Stimulated activated naive CD8-positive, alpha-beta T cell treated with anti-CD3 and anti-CD28 coated beads, Interleukin-15, amount 100 ng/mL, for 72 hours (primary cell): ENCODE measurements around the gene CATSPER4.

Source experiments
- ATAC-seq: fragments of 150-1000 bp; cut with Tn5 transposase; 2 replicates; pipeline ENCODE4 v1.10.0; 2021; ENCODE audit warnings: mild to moderate bottlenecking, moderate library complexity
- DNase-seq, 2 donors: peaks; one replicate each; pipeline ENCODE4 v3.0.0; 2021 to 2022
- H3K27ac Mint-ChIP-seq, 2 donors: one replicate each; pipeline ENCODE4 v1.8.0; 2022; ENCODE audit warnings: mild to moderate bottlenecking in 2 of 2, mixed read lengths in 2 of 2, moderate library complexity in 2 of 2
- H3K27me3 Mint-ChIP-seq: one replicate; pipeline ENCODE4 v1.8.0; 2022; ENCODE audit warnings: mixed read lengths
- H3K4me1 Mint-ChIP-seq: one replicate; pipeline ENCODE4 v1.8.0; 2022; ENCODE audit warnings: mild to moderate bottlenecking, mixed read lengths
- H3K4me3 Mint-ChIP-seq, 2 donors: one replicate each; pipeline ENCODE4 v1.8.0; 2022; ENCODE audit warnings: mild to moderate bottlenecking in 2 of 2, mixed read lengths in 2 of 2, moderate library complexity in 1 of 2
- H3K9me3 Mint-ChIP-seq, 2 donors: one replicate each; pipeline ENCODE4 v1.8.0; 2022; ENCODE audit warnings: mixed read lengths in 2 of 2

CATSPER4 gene

DNA sequence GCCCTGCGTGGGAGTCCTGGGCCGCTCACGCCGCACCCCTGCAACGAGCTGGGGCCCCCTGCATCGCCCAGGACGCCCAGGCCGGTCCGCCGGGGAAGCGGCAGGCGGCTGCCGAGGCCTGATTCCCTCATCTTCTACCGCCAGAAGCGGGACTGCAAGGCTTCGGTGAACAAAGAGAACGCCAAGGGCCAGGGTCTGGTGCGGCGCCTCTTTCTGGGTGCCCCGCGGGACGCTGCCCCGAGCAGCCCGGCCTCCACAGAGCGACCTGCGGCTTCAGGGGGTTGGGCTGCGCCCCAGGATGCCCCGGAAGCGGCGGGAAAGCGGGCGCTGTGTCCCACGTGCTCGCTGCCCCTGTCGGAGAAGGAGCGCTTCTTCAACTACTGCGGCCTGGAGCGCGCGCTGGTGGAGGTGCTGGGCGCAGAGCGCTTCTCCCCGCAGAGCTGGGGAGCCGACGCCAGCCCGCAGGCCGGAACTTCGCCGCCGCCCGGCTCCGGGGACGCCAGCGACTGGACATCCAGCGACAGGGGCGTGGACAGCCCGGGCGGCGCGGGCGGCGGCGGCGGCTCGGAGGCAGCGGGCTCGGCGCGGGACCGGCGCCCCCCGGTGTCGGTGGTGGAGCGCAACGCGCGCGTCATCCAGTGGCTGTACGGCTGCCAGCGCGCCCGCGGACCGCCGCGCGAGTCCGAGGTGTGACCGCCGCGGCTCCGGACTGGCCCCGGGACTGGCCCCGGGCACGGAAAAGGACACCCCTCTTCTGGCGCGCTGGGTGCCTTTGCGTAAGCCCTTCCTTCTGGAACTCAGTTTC is 28.8 kb upstream of the CATSPER4 start:
- ATAC-seq (peak; percentile 64), DNase-seq (peak; percentile 52 to 53)
- Mint-ChIP-seq H3K4me3 (peak overlapping the region; percentile 68 to 79), H3K27ac (no peak overlapping the region), H3K4me1 (peaks cover 26% of the 10 kb centered on the region), H3K9me3 (no peaks in the 10 kb centered on the region), H3K27me3 (peaks cover 76% of the 10 kb centered on the region)

DNA sequence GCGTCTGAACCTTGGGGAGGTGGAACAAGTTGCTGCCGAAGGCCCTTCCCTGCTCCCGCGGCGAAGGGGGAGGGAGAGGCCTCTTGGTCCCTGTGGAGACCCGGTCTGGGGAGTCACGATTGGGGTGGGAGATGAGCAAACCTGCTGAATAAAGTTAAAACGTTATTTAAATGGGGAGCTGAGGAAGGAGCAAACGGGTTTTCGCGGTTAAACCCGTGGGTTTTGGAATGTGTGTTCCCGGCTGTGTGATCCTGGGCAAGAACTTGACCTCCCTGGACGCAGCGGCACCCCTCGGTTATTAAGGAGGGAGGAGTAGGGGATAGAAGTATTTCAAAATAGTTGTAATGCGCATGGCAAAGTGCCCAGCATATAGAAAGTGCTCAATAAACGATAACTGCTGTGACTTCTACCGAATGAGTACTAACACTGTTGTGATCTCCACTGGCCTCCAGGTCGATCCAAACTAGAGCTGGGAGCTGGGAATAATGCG is 28.1 kb upstream of the CATSPER4 start:
- no peak for ATAC-seq
- H3K4me3 Mint-ChIP-seq = peak overlapping the region; percentile 68 to 79
- no peak for DNase-seq
- H3K4me1 Mint-ChIP-seq = peaks cover 31% of the 10 kb centered on the region
- H3K27me3 Mint-ChIP-seq = peaks cover 72% of the 10 kb centered on the region
- H3K9me3 Mint-ChIP-seq = no peaks in the 10 kb centered on the region
- H3K27ac Mint-ChIP-seq = no peak overlapping the region

DNA sequence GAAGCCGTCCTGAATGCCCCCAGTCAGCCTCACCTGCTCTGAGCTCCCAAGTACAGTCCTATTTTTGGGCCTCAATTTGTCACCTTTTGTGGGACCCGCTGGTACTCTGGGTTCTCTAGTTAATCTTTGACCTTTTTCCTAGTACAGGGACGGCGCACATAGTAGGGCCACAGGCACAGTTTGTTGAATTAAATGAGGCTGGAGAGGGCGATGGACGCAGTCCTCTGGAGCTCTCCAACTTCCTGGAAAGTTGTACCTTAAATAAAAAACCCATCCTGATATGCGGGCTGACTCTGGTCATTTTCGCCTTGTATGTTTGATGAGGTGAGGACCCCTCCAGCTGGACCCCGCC is 26.7 kb upstream of the CATSPER4 start:
- Mint-ChIP-seq H3K4me3 (peak overlapping the region; percentile 29 to 56), H3K27me3 (peaks cover 60% of the 10 kb centered on the region)

DNA sequence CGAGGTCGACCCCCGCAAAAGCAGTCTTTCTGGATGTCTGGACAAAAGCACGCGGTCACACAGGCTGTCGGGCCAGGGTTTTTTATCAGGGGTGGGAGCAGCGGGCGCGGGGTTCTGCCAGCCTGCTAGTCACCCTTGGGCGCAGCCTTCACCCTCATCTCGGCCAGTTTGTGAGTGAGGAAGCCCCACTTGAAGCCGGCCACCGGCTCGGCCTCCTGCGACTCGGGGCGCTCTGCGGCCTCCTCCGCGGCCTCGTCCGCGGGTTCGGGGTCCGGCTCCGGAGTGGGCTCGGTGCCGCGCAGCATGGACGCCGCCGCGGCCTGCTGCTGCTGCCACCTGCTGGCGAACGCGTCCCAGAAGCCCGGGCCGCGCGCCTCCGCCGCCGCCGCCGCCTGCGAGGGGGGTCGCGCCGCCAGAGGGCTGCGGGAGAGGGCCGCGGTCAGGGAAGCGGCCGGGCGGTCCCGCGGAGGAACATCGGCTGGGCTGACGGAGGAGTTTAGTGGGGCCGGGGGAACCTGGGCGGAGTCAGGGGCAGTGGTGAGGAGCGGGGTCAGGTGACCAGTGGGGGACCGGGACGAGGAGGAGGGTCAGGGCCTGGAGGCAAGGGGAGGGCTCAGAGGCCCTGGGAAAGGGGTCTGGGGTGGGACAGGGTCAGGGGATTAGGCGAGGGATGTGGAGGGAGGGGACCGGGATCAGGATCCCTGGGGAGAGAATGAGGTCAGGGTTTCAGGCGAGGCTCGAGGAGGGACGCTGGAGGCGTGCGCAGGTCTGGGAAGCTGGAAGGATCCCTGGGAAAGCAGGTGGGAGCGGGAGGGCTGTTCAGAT is 26.2 kb upstream of the CATSPER4 start:
- DNase-seq (peak; percentile 52 to 69), ATAC-seq (peak; percentile 65)
- Mint-ChIP-seq H3K4me1 (peaks cover 31% of the 10 kb centered on the region), H3K9me3 (no peaks in the 10 kb centered on the region), H3K27me3 (peaks cover 55% of the 10 kb centered on the region), H3K27ac (peak overlapping the region in 1 of 2 donors; percentile 38), H3K4me3 (peak overlapping the region; percentile 45 to 67)

More for the DNA sequence above, 26.7 kb upstream of the CATSPER4 start:
- DNase-seq (no peak), ATAC-seq (no peak)
- Mint-ChIP-seq H3K9me3 (no peaks in the 10 kb centered on the region), H3K4me1 (peaks cover 31% of the 10 kb centered on the region), H3K27ac (no peak overlapping the region)

DNA sequence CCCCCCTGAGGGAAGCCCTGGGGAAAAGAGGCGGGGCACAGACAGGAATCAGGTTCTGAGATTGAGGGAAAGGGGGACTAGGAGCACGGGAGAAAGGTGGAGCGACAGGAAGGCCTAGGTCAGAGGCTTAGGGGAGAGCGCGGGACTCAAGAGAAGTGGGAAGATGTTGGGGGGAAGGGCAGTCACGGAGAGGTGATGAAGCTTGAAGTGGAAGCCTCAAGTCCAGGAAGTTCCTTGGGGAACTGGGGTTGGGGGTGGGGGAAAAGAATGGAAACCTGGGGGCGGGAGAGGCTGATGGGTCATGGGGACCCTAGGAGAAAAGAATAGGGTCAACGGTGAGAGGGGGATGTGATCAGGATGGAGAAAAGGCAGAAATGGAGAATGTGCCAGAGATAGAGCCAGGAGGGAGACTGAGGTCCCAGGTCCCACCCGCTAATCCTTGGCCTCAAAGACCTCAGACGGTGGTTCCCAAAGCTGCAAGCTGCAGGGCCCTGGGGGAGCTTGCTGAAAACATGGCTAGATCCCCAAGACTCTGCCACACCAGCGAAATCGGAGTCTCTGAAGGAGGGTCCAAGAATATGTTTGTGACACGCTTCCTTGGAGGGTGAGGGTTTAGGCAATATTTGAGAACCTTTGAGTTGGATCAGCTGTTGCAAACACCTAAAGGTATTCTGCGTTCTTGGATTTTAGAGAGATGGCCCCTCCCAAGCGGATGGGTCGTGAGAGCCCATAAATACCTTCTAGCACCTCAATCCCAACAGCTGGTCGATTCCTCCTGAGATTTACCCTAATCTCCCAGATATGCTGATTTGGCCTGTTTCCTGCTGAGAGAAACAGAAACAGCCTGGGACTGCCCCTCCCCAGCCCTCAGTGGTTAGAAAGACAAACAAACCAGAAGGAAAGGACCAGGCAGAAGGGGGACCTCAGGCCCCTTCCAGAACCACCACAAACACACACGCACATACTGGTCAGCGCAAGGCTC is 25.2 kb upstream of the CATSPER4 start:
- Mint-ChIP-seq H3K9me3 (no peaks in the 10 kb centered on the region), H3K4me1 (peaks cover 32% of the 10 kb centered on the region), H3K27ac (no peak overlapping the region), H3K4me3 (peak overlapping the region; percentile 45 to 67), H3K27me3 (peaks cover 46% of the 10 kb centered on the region)
- no peak for DNase-seq
- ATAC-seq = no peak

DNA sequence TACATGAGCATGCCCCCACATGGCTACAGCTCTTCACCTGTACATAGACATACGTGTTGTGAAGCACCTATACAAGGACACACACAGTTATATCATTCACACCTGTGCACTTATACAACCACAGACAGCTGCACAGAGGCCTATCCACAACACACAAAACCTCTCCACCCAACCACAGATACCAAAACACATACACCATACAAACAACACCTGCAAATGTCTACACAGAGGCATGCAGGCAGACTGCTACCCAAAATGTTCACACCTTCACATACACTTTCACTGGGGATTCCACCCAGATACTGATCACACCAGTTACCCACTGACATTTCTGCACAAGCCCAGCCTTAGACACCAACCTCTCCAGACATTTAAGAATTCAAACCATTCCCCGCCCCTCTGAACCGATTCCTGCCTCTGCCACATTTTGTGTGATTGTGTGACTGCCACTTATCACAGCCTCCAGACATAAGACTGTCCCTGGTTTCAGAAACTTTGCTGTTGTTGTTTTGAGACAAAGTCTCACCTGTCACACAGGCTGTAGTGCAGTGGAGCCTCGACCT is 23.6 kb upstream of the CATSPER4 start:
- ATAC-seq = peak; percentile 4

DNA sequence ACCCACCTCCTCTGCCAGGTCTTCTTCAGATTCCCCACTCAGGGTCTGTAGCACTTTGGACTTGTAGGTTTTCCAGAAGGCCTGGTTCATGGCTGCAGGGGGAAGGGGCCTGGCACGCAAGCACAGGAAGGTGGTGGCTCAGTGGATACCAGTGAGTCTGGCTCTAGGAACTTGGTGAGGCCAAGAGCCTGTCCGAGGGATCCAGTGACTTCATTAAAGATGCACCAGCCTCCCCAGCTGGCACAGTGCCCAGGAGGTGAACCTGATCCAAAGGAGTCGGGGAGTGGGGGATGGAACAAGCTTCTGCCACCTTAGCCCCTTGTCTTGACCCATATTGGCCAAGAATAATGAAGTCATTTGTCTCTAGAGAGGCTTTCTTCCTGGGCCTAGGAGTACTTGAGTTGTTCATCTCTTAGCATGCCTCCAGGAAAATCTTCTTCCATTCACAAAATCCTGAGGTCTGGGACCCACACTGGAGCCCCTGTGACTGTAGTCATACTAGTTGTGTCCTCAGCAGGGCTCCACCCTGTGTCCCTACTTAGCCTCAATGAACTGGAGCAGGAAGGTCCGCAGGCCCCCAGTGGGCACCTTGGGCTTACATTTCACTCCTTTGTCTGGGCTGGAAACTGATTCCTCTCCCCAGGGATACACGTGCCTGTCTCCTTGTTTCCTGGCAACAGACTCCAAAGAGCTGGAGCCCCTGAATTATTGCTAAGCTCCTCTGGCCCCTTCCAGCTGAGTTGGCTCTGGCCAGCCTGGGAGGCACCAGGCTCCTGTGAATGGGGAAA is 21.8 kb upstream of the CATSPER4 start, which contains the start of gene C1orf232:
Gene C1orf232, minus strand, starts transcription at position 554 of the 788 bp plus-strand sequence. Its CDS starts 464 bp downstream, at position 90.
- peaks cover 18% of the 10 kb centered on the region for H3K27me3 Mint-ChIP-seq
- ATAC-seq (no peak), DNase-seq (no peak)
- no peaks in the 10 kb centered on the region for H3K9me3 Mint-ChIP-seq
- peak within 1 kb of the TSS; percentile 93 to 97 for H3K27ac Mint-ChIP-seq
- H3K4me1 Mint-ChIP-seq = peaks cover 43% of the 10 kb centered on the region
- peak within 1 kb of the TSS; percentile 90 to 97 for H3K4me3 Mint-ChIP-seq

More for the DNA sequence above, 23.6 kb upstream of the CATSPER4 start:
- Mint-ChIP-seq H3K4me1 (peaks cover 49% of the 10 kb centered on the region), H3K27ac (no peak overlapping the region), H3K27me3 (peaks cover 34% of the 10 kb centered on the region), H3K9me3 (no peaks in the 10 kb centered on the region), H3K4me3 (no peak overlapping the region)
- DNase-seq = no peak

DNA sequence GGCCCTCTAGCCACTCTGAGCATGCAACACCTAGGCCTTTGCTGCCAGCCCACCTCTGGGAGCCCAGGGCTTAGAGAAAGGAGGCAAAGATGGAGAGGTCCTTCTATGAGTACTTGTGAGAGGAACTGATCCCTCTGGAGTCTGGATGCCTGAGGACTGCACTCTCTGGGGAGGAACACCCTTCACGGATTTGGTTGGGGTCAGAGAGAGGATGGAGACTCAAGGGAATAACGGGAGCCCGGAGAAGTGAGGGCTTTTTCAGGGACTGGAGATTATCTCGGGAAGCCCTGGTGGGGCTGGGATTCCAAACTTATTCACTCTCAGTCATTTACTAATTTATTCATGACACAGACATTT is 21.2 kb upstream of the CATSPER4 start:
- peaks cover 43% of the 10 kb centered on the region for H3K4me1 Mint-ChIP-seq
- ATAC-seq (no peak), DNase-seq (no peak)
- H3K27me3 Mint-ChIP-seq = peaks cover 14% of the 10 kb centered on the region
- no peaks in the 10 kb centered on the region for H3K9me3 Mint-ChIP-seq
- H3K4me3 Mint-ChIP-seq = peak overlapping the region; percentile 57 to 97
- H3K27ac Mint-ChIP-seq = peak overlapping the region in 1 of 2 donors; percentile 36

DNA sequence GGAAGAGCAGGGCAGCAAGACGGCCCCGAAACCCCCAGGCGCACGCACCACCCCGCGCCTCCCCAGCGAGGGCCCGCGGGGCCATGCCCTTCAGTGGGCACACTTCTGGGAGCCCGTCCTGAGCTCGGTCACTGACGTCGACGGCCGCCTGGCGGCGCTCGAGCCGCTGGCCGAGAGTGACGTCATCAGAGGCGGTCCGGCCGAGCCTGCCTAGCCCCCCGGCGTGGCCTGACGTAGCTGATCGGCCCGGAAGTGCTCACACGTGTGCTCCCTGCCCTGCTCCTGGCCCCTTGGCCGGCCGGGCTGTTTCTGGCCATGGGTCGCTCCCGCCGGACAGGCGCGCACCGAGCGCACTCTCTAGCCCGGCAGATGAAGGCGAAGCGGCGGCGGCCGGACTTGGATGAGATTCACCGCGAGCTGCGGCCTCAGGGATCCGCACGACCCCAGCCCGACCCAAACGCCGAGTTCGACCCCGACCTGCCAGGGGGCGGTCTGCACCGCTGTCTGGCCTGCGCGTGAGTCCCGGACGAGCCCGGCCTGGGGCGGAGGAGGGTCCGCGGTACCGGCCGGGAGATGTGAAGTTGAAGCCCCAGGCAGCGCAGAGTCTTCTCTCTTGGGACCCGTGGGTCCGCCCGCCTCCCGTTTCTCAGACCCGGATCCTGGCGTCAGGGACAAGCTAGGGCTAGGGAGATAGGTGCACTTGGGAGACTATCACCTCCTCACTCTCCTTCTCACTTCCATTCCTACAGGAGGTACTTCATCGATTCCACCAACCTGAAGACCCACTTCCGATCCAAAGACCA is 20.5 kb upstream of the CATSPER4 start, which contains the start of gene ZNF593:
Gene ZNF593, plus strand, starts transcription at position 240 of the 803 bp plus-strand sequence. Its CDS starts 76 bp downstream, at position 316.
- peak within 1 kb of the TSS; percentile 90 to 97 for H3K4me3 Mint-ChIP-seq
- DNase-seq (peak; percentile 92 to 93), ATAC-seq (peak; percentile 92)
- peaks cover 8% of the 10 kb centered on the region for H3K27me3 Mint-ChIP-seq
- H3K27ac Mint-ChIP-seq = peak within 1 kb of the TSS; percentile 93 to 97
- H3K9me3 Mint-ChIP-seq = no peaks in the 10 kb centered on the region
- H3K4me1 Mint-ChIP-seq = peaks cover 38% of the 10 kb centered on the region

DNA sequence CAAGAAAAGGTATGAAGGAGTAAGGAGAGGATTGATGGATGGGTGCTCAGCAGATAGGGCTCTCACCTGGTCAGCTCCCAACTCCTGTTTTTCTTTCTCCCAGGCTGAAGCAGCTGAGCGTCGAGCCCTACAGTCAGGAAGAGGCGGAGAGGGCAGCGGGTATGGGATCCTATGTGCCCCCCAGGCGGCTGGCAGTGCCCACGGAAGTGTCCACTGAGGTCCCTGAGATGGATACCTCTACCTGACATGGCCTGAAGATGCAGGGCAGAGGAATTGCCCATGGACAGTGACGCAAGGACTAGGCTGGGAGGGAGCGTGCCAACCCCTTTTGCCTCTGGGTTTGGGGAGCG is 20.0 kb upstream of the CATSPER4 start:
- Mint-ChIP-seq H3K27ac (peak overlapping the region; percentile 59 to 97), H3K4me3 (peak overlapping the region; percentile 90 to 97)
- no peak for ATAC-seq

DNA sequence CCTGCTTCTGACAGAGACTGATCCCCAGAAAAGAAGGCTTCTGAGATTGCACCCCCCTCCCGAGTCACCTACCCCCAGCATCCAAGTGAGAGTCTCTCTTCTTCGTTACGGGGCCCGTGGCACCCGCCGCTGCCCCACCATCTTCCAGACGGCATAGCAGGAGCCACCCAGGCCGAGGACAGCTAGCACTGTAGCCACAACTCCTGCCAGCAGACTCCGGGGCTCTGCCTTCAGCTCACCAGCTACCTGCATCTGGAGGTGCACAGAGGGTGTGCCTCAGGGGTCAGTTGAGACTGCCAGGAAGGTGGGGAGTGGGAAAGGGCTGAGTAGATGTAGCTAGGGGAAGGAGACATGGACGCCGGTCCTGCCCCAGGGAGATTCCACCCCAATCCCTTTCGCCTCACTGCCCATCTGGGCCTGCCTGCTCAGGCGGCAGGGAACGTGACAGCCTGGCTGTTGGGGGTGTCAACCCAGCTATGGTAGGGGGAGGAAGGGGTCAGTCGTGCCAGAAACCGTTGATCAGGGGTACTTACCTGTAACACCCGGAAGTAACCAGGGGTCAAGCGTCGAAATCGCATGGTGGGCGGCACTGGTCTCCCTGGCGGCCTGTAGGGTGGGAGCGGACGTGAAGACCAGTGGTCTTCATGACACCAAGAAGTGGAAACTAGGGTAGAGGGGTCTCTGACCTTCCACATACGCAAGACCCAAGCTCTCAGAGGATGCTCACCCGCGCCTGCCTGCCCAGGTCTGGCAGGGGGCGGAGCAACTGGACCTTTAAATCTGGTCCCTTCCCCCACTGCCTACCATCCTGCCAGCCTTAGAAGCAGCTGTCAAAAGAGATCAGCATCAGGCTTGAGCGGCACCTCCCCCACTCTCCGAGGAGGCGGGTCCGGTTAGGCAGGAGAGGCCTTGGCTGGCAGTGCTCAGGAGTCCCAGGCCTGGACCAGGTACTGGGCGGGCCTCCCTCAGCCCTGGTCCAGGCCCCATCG is 19.0 kb upstream of the CATSPER4 start, which contains the start of gene ZNF593OS:
Gene ZNF593OS, minus strand, starts transcription at position 749 of the 989 bp plus-strand sequence. Its CDS starts 171 bp downstream, at position 578.
- Mint-ChIP-seq H3K9me3 (no peaks in the 10 kb centered on the region), H3K4me1 (peaks cover 26% of the 10 kb centered on the region), H3K4me3 (peak within 1 kb of the TSS; percentile 90 to 97), H3K27ac (peak within 1 kb of the TSS in 1 of 2 donors; percentile 59), H3K27me3 (no peaks in the 10 kb centered on the region)
- ATAC-seq (no peak), DNase-seq (no peak)

More for the DNA sequence above, 20.0 kb upstream of the CATSPER4 start:
- Mint-ChIP-seq H3K9me3 (no peaks in the 10 kb centered on the region), H3K27me3 (peaks cover 3% of the 10 kb centered on the region), H3K4me1 (peaks cover 32% of the 10 kb centered on the region)
- no peak for DNase-seq

DNA sequence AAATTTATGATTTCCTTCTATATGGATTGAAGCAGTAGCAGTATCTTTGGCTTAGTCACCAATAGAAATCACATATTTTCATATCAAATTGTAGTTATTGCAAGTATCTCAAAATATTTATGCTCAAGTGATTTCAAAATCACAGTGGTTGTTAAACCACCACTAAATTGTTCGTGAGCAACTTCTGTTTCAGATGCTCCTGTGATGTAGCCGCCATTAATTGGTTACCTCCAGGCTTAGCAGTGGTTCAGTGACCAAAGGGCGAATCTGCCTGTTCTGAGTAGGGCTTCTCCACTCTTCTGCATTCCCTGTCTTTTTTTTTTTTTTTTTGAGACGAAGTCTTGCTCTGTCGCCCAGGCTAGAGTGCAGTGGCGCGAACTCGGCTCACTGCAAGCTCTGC is 15.1 kb upstream of the CATSPER4 start:
- Mint-ChIP-seq H3K27me3 (no peaks in the 10 kb centered on the region), H3K4me3 (no peak overlapping the region), H3K27ac (no peak overlapping the region), H3K4me1 (peaks cover 15% of the 10 kb centered on the region), H3K9me3 (no peaks in the 10 kb centered on the region)
- DNase-seq (no peak), ATAC-seq (no peak)
